NCI-H510A (cell line): Measurements from ENCODE around the gene MRPL45.
"Not testable (repeated sequence)": the region's sequence is repeated elsewhere in the genome, so short reads cannot be mapped to it uniquely, and the experiment has no call there.

Experiments
- DNase-seq: peaks from one replicate; lab custom pipeline; 2025; lab: John Stamatoyannopoulos, UW

The MRPL45 gene

DNA sequence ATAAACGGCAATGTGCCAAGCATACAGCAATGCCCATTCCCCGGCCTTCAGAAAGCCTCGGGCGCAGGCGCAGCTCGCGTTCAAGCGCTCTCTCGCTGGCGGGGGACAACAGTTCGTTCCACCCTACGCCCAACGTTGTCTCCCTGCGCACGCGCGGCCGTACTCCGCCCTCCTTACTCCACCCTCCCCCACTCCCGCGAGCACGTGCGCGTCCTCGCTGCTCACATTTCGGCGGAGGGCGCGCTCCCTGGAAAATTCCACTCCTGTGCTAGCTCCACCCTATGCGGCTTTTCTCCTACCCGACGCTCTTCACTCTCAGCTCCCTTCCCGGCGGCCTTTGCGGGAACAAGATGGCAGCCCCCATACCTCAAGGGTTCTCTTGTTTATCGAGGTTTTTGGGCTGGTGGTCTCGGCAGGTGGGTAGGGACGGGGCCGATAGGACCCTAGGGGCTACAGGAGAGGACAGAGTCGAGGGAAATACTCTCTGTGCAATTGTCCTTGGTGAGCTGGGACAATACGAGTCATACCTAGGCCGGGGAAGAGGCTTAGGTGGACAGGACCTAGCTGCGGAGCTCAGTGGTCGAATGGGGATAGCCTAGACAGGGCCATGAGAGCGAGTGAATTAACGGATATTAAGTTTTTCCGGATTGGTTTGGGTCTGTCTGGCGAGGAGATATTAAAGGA is at the start of gene MRPL45:
TSS of gene MRPL45 (plus strand) at position 335 of the 684 bp plus-strand sequence. CDS start at position 351, 16 bp downstream.
- DNase-seq, result peak; percentile 96

DNA sequence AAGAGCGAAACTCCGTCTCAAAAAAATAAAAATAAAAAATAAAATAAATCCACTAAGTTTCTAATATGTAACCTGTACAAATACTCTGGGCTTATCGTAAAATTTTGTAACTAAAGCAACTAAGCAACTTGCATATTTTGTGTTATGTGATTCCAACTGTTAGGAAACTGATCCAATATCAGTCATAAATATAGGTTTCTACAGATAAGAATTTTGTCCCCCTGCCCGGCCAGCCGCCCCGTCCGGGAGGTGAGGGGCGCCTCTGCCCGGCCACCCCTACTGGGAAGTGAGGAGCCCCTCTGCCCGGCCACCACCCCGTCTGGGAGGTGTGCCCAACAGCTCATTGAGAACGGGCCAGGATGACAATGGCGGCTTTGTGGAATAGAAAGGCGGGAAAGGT is 43.8 kb upstream of the MRPL45 start:
- not testable (repeated sequence) for DNase-seq

DNA sequence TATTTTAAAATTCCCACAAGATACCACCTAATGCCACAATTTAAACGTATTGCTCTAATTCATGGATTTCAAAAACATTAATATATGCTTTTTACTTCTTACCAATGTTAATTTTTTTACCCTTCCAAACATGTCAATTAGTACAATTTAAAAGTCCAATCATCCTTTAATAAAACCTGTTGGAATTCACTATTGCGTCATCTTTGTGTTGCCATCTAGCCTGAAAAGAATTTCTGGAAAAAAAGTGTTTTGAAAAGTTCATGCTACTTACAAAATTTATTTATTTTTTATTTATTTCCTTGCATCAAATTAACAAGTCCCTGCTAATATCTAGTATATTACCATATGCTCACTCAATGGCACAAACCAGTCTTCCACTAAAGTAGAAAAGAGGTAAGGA is 42.6 kb upstream of the MRPL45 start:
- DNase-seq, result not testable (repeated sequence)

DNA sequence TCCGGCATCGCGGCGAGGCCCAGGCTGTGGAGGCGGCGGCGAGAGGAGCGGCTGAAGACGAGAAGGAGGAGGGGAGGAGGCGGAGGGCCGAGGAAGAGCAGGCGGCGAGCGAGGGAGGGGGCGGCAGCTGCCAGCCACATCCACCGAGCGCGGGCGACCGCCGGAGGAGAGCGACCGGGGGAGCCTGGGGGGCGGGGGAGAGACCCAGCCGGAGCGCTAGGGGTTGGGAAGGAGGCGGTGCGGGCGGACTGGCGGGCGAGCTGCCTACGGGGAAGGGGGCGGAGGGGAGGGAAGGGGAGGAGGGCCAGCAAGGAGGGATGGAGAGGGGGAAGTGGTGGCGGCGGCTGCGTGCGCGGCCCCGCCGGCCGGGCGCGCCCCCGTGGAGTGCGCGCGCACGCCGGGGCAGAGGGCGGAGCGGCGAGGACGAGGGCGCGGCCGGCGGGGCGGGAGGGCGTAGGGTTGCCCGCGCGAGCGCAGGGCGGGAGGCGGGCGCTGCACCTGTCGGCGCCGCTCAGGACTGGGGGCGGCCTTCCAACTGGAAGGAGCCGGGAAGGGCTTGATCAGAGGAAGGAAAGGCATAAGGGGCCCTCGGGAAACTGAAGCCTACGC is 39.9 kb upstream of the MRPL45 start:
- peak; percentile 90 for DNase-seq

DNA sequence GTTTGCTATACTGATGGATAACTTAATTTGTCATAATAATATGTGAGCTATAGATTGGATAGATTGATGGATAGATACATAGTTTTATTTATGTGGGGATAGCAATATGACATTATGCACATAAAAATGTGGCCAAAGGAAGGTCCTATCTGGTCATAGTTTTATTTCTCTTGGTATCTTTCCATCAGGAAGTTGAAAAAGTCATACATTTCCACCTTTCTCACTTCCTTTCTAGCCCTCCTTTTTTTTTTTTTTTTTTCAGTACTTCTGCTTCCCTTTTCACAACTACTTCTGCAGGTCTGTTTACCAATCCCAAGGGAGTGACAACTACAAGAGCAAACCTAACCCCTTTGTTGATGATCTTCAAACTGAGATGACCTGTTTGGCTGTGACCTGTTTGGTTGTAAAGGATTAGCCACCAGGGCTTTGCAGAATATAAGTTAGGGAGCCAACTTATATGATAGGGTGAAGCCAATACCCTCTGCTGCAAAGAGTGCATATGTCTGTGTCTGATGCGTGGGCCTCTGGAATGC is 30.9 kb upstream of the MRPL45 start:
- not testable (repeated sequence) for DNase-seq

DNA sequence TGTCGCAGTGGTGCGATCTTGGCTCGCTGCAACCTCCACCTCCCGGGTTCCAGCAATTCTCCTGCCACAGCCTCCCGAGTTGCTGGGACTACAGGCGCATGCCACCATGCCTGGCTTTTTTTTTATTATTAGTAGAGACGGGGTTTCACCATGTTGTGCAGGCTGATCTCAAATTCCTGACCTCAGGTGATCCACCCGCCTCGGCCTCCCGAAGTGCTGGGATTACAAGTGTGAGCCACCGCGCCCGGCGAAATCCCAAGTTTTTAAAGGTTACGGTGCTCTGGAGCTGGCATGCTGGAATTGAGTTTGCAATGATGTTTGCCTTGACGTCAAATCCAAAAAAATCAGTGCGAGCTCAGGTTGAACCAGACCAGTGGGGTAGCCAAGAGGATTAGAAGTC is 30.4 kb upstream of the MRPL45 start:
- DNase-seq, result not testable (repeated sequence)

DNA sequence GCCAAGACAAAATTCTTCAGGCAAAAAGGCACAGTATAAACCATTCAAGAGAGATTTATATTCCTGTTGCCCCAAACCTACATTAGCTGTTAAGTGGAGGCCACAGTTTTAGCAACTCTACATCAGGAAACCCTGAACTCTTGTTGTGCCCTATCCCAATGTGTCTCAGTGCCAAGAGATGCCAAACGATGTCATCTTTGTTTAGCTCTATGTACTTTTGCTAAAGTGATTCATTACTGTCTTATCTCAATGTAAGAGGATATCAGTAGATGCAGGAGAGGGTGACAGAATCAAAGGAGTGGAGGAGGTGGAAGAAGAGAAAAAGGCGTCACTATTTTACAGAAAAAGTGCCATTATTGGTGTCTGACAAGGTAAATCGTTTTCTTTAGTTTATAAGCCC is 28.8 kb upstream of the MRPL45 start:
- not testable (repeated sequence) for DNase-seq

DNA sequence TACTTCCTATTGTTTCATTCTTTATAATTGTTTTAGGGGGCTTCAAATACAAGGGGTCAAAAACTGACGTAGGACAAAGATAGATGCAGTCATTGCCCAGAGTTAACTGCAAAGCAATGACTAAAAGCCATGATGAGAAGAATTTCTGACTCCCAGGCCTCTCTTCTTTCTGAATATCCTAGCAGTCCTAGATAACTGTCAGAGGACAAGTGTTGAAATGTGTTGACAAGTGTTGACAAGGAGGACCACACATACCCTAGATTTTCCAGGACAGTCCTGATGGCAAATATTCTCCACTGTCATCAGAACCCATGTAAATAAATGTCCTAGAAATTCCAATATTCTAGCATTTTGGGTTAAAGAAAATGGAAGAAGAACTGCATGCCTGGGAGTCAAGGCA is 27.9 kb upstream of the MRPL45 start:
- not testable (repeated sequence) for DNase-seq

DNA sequence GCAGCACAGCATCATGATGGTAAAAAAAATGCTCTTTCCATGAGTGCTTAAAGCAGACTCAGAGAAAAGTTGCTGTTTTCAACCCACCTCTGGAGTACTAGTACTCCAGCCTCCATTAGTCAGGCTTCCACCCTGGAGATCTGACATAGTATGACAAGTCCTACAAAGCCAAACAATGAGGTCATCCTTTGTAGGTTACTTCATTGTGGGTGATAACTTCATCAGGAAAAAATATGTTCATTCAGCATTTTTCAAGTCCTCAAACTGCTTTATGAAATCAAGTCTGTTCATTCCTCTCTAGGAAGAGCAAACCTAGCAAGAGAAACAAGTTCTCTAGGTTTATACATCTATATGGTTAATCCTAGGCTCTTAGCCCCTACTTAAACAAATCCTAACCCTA is 27.4 kb upstream of the MRPL45 start:
- DNase-seq, result not testable (repeated sequence)

DNA sequence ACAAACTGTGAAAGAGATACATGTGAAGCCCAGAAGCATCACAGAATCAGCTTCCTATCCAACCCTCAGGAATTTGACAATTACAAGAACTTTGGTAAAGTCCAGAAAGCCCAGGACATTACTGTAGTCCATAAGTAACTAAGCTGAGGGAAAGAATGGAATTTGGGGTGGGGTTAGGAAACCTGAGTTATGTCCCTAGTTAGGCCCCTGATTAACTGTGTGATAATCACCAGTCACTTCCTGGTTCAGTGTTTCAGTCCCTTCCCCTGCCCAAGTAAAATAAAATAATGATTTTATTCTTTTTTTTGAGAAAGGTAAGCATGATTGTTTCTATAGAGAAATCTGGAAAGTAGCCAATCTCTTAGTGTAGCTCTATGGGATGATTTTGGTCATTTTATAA is 11.0 kb upstream of the MRPL45 start:
- DNase-seq, result not testable (repeated sequence)

DNA sequence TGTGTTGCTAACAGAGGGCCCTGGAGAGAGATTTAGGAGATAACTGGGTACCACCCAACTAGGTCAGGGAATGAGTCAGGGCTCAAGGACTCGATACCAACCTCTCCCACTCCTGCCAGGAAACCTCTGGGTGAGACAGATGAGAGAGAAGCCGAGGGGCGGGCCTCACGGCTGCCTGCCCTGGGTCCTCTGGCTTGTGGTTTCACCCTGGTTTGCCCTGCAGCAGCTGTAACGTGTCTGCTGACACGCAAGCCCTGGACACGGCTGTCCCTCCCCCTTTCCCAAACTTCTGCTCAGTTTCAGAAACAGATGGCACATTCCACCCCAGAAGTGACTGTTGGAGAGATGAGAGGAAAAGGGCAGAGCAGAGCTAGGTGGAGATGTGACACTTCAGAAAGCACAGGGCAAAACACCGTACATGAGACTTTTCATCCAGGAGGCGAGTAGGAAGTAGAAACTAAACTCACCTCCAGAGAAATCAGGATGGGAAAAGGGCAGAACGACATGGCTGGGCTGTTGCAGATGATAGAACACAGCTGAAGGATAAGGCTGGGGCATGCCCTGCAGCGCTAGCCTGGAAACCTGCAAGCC is 10.4 kb upstream of the MRPL45 start:
- not testable (repeated sequence) for DNase-seq

DNA sequence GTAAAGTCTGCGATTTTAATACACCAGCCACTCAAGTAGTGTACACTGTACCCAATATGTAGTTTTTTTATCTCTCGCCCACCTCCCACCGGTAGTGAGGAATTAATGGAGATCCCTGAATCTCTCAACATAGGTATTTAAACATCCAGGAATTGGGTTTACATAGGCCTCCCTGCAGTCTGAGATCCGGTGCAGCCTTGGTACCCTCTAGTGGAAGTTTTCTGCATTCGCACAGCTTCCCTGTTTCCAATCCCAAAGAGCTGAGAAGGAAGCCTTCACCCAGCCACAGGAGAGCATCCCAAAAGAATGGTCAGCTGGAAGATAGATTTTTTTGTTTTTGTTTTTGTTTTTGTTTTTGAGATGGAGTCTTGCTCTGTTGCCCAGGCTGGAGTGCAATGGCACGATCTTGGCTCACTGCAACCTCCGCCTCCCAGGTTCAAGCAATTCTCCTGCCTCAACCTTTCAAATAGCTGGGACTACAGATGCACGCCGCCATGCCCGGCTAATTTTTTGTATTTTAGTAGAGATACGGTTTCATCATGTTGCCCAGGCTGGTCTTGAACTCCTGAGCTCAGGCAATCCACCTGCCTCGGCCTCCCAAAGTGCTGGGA is 8.6 kb upstream of the MRPL45 start:
- DNase-seq, result not testable (repeated sequence)

DNA sequence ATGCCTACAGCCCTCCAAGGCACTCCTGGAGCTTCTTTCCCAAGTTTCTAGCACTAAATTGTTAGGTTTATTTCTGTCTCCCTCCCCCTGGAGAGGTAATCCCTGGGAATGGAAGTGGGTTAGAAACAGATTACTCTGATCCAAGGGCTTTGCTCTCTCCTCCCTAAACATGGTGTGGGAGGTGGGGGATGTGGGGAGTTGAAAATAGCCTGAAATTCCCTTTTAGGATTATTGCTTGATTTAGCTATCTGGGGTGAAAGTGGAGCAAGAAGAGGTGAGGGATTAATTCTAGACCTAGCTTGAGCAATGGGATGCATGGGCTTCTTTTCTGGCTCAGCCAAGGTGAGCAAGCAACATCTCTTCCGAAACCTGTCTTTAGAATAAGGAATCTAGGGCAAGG is 7.2 kb upstream of the MRPL45 start:
- DNase-seq, result not testable (repeated sequence)

DNA sequence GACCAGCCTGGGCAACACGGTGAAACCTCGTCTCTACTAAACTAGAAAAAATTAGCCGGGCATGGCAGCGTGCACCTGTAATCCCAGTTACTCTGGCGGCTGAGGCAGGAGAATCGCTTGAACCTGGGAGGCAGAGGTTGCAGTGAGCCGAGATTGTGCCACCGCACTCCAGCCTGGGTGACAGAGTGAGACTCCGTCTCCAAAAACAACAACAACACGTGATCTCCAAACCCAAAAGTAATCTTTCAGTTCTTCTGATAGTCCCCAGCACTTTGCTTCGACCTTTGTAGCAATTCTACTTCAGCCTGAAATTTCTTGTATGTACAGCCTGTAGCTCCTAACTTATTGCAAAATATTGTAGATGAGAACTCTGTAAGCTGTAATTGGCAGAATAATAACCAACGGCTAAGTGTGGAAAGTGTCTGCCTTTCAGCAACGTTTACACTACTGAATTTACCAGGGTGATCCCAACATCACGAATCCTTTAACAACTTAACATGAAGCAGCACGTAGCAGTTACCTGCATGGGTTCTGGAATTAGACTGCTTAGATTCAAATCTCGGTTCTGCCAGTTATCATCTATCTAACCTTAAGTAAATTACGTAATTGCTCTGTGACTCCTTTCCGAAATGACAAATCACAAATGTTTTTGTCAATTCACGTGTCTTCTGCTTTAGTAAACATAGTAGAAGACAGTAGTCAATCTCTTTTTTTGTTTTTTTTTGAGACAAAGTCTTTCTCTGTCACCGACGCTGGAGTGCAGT is 1.2 kb upstream of the MRPL45 start:
- not testable (repeated sequence) for DNase-seq

DNA sequence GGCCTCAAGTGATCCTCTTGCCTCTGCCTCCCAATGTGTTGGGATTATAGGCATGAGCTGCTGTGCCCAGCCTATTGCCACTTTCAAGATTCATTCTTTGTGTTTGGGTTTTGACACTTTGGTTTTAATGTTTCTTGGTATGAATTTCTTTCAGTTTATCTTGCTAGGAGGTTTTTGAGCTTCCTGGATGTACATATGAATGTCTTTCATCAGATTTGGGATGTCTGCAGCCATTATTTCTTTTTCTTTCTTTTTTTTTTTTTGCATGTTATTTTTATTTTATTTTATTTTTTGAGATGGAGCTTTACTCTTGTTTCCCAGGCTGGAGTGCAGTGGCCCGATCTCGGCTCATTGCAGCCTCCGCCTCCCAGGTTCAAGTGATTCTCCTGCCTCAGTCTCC is 18.5 kb downstream of the MRPL45 start:
- DNase-seq, result no peak

DNA sequence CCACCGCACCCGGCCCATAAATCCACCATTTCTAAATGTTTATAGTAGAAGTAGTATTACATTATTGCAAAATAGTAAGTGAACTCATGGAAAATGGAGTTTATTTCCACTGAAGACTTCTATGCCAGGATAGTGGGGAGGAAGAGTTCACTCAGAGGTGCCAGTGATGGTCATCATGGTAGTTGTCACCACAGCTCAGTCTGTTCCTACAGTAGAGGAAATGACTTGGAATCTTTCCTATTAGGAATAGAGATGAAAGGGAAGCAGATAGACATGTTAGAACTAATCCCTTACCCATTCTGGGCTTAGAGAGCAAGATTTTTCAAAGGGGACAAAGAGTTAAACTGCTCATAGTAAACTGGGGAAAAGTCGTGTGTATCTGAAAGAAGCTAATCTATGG is 20.1 kb downstream of the MRPL45 start:
- no peak for DNase-seq

DNA sequence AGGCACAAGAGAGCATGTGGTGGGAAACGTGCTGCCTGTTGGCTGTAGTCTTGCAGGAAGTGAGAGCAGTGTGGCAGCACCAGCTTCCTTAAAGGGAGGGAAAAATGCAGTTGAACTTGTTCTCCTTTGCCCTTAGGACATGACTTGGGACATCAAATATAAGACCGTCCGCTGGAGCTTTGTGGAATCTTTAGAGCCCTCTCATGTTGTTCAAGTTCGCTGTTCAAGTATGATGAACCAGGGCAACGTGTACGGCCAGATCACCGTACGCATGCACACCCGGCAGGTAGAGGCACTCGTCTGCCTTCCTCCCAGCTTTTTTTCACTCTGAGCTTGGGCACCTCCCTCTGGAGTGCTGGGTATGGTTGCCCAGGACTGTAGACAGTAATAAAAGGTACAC is 23.5 kb downstream of the MRPL45 start:
- no peak for DNase-seq

DNA sequence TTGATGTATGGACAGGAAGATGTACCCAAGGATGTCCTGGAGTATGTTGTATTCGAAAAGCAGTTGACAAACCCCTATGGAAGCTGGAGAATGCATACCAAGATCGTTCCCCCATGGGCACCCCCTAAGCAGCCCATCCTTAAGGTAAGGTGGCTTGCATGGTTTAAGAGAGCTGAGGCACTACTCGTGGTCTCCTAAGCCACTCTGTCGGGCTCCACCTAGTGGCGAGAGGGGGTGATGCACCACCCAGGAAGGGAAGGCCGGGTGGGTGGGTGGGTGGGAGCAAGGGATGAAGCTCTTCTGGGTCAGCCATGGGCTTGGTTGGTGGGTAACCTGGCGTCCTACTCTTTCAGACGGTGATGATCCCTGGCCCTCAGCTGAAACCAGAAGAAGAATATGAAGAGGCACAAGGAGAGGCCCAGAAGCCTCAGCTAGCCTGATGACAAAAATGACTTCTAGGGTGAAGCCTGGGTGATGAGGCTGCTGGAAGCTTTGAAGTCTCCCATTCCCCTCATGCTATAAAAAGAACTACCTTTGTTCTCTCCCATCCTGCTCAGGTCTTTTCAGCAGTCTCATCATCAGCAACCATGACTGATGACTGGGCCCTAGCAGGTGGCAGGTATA is 25.3 kb downstream of the MRPL45 start:
- DNase-seq, result peak; percentile 23

DNA sequence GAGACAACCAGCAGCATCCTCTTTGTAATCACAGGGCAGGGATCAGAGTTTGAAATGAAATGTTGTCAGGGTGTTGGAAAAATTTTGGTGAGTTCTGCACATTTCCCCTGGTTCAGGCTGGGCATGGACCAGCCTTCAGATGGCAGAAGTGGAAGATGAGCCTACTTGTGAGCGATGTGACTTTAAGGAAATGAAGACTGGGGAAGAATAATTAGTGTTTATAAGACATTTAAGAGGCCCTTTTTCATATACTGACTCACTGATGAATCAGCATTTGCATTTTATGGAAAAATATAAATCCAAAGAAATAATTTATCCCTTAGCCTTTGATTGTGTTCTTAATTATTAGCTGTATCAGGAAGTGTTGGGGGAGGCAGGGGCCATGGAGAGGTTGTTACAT is 25.9 kb downstream of the MRPL45 start:
- no peak for DNase-seq

DNA sequence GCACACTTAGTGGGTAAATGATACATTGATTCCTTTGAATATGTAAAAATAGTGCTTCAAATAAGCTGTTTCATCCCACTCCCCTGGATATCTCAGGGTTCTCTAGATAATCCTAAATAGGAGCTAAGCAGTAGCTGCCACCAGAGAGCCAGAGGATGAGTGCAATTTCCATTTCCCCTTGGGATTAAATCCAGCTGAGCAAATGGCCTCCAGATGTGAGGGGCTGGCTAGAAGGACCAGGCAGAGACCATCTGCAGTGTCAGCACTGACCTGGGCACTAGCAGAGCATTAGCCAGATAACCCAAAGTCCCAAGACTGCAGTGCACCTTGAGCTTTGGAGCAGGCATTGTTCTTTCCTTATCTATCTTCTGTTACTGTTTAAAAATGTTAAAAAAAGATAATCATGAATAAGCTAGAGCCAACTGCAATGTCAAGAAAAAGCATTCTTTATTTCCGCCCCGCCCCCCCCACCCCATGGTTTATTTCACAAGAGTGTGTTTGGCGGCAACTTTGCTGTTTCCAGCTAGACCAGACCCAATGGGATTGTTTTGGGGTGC is 27.3 kb downstream of the MRPL45 start:
- no peak for DNase-seq

DNA sequence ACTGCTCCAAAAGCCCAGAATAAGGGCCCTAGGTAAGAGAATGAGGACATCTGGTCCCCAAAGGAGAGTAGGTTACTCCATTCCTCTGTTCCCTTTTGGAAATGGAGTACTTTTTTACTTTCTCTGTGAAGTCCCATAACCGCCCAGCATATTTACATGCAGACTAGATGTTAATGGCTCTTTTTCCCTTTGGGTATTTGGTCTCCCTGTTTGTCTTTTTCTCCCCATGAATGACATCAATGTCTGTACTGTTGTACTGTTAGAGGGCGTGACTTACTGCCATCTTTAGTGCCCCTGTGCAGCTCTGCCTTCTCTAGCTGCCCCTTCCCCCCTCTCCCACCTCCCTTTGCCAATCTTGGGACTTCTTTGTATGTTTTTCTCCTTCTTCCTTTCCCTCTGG is 27.8 kb downstream of the MRPL45 start:
- DNase-seq, result no peak
